ENCODE results near the gene CWC25. TPM values are rescaled to one million over a fixed set of nuclear protein-coding genes. Genes with fewer than 3 reads are reported as not detected.
A peak's percentile ranks its signal among the peaks of the same experiment; 100 is the strongest.

The CWC25 gene
- total and polyA plus RNA-seq, 9 of the 15 experiments (the other 6 are each of a cell fraction or from before 2014, with no cell fraction given) = 16.5 to 27.4 (median 23.0) TPM

DNA sequence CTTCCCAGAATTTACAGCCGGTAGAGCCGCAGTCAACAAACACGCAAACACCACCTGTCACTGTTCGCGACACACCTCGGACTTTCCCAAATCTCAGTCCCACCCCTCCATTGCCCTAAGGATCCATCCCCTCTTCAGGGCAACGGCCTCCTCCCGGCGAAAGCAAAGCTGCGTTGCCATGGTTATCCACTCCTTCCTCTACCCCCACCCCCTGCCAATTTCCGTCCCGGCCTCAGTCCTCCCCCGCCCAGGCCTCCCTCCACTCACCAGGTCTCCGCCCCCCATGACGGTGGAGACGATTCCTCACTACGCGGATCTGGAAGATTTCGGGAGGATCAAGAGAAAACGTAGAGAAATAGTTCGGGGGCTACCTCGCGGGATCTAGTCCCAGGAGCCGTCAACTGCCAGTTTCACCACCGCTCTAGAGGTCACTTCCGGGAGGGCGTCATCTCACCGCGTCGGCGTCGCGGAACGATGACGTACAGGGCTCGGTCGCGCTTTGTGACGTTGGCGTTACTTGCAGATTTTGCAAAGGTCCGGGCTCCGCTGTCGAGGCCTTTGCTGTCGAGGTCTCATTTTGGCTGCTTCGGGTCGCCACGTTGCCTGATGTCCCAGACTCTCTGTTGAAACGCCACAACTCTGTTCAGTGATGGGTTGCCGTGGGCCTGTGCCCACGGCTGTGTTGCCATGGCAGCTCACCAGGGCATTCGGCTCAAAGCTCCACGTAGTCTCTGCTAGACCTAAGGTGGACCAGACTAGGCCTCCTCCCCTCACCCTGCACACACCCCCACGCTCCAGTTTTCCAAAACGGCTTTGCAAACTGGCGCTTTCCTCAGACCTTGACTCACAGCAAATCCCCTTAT lies at the start of gene CWC25 (continued):
- peak; percentile 62; the same call in 1 of the 2 replicates for TF ChIP-seq TOE1 (IDR thresholded peaks at IDR 0.05; ENCODE audit: borderline replicate concordance)
- 0 out of 2 replicates have a peak, but pooled peaks have one; percentile 57 for TF ChIP-seq TOE1 (CRISPR knock-in tag; IDR thresholded peaks at IDR 0.05; ENCODE audit: borderline replicate concordance, low read depth)
- peak; percentile 98 for TF ChIP-seq RBFOX2 (IDR thresholded peaks at IDR 0.05; ENCODE audit: low read depth, low read length)
- peak; percentile 70 for TF ChIP-seq NEUROD1 (IDR thresholded peaks at IDR 0.05; ENCODE audit: borderline replicate concordance, low read depth, low read length, partially characterized antibody)
- TF ChIP-seq ZNF263 (CRISPR knock-in tag; IDR thresholded peaks at IDR 0.05; ENCODE audit: borderline replicate concordance) = peak; percentile 12; the same call in 1 of the 2 replicates
- TF ChIP-seq TAF15 (IDR thresholded peaks at IDR 0.05; ENCODE audit: low read depth, low read length) = no peak
- TF ChIP-seq, protein P1, sequence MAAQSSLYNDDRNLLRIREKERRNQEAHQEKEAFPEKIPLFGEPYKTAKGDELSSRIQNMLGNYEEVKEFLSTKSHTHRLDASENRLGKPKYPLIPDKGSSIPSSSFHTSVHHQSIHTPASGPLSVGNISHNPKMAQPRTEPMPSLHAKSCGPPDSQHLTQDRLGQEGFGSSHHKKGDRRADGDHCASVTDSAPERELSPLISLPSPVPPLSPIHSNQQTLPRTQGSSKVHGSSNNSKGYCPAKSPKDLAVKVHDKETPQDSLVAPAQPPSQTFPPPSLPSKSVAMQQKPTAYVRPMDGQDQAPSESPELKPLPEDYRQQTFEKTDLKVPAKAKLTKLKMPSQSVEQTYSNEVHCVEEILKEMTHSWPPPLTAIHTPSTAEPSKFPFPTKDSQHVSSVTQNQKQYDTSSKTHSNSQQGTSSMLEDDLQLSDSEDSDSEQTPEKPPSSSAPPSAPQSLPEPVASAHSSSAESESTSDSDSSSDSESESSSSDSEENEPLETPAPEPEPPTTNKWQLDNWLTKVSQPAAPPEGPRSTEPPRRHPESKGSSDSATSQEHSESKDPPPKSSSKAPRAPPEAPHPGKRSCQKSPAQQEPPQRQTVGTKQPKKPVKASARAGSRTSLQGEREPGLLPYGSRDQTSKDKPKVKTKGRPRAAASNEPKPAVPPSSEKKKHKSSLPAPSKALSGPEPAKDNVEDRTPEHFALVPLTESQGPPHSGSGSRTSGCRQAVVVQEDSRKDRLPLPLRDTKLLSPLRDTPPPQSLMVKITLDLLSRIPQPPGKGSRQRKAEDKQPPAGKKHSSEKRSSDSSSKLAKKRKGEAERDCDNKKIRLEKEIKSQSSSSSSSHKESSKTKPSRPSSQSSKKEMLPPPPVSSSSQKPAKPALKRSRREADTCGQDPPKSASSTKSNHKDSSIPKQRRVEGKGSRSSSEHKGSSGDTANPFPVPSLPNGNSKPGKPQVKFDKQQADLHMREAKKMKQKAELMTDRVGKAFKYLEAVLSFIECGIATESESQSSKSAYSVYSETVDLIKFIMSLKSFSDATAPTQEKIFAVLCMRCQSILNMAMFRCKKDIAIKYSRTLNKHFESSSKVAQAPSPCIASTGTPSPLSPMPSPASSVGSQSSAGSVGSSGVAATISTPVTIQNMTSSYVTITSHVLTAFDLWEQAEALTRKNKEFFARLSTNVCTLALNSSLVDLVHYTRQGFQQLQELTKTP (IDR thresholded peaks at IDR 0.05; ENCODE audit: low read depth in 1 of 2, partially characterized antibody in 2 of 2) = peak in 1 of 2 experiments; percentile 72
- TF ChIP-seq TEAD1 (CRISPR knock-in tag; IDR thresholded peaks at IDR 0.05) = peak in 1 of 2 experiments; percentile 65; a peak in 1 of 4 replicates
- peak; percentile 78 for TF ChIP-seq FOXP1 (CRISPR knock-in tag; IDR thresholded peaks at IDR 0.05)
- TF ChIP-seq, protein P2, sequence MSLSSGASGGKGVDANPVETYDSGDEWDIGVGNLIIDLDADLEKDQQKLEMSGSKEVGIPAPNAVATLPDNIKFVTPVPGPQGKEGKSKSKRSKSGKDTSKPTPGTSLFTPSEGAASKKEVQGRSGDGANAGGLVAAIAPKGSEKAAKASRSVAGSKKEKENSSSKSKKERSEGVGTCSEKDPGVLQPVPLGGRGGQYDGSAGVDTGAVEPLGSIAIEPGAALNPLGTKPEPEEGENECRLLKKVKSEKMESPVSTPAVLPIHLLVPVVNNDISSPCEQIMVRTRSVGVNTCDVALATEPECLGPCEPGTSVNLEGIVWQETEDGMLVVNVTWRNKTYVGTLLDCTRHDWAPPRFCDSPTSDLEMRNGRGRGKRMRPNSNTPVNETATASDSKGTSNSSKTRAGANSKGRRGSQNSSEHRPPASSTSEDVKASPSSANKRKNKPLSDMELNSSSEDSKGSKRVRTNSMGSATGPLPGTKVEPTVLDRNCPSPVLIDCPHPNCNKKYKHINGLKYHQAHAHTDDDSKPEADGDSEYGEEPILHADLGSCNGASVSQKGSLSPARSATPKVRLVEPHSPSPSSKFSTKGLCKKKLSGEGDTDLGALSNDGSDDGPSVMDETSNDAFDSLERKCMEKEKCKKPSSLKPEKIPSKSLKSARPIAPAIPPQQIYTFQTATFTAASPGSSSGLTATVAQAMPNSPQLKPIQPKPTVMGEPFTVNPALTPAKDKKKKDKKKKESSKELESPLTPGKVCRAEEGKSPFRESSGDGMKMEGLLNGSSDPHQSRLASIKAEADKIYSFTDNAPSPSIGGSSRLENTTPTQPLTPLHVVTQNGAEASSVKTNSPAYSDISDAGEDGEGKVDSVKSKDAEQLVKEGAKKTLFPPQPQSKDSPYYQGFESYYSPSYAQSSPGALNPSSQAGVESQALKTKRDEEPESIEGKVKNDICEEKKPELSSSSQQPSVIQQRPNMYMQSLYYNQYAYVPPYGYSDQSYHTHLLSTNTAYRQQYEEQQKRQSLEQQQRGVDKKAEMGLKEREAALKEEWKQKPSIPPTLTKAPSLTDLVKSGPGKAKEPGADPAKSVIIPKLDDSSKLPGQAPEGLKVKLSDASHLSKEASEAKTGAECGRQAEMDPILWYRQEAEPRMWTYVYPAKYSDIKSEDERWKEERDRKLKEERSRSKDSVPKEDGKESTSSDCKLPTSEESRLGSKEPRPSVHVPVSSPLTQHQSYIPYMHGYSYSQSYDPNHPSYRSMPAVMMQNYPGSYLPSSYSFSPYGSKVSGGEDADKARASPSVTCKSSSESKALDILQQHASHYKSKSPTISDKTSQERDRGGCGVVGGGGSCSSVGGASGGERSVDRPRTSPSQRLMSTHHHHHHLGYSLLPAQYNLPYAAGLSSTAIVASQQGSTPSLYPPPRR (CRISPR knock-in tag; IDR thresholded peaks at IDR 0.05; ENCODE audit: borderline replicate concordance) = no peak
- TF ChIP-seq HDAC1 (IDR thresholded peaks at IDR 0.05) = peak in 1 of 2 experiments; percentile 93; a peak in 2 of 4 replicates
- no peak for TF ChIP-seq HNRNPK (IDR thresholded peaks at IDR 0.05; ENCODE audit: low read depth, low read length, poor library complexity, severe bottlenecking)
- no peak for TF ChIP-seq RAD51 (IDR thresholded peaks at IDR 0.05; ENCODE audit: borderline replicate concordance, low read depth)
- peak; percentile 100 for TF ChIP-seq PHF20 (IDR thresholded peaks at IDR 0.05; ENCODE audit: partially characterized antibody)
- TF ChIP-seq, protein P3, sequence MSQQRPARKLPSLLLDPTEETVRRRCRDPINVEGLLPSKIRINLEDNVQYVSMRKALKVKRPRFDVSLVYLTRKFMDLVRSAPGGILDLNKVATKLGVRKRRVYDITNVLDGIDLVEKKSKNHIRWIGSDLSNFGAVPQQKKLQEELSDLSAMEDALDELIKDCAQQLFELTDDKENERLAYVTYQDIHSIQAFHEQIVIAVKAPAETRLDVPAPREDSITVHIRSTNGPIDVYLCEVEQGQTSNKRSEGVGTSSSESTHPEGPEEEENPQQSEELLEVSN (IDR thresholded peaks at IDR 0.05; ENCODE audit: borderline replicate concordance in 1 of 2, extremely low read depth in 1 of 2, insufficient read depth in 1 of 2, insufficient read length in 1 of 2, low read depth in 1 of 2, low read length in 1 of 2, poor library complexity in 1 of 2, severe bottlenecking in 1 of 2) = peak; percentile 64 to 80

Measured in K562 (cell line).